Gastroesophageal sphincter (tissue), 3 donors: ENCODE measurements around the gene NOP16.

Source experiments
- EP300 ChIP-seq: sonication (generic); formaldehyde crosslinking; IDR thresholded peaks from one replicate; pipeline ENCODE4 v1.6.1; 2017; ENCODE audit warnings: antibody characterized with exemption, mild to moderate bottlenecking
- POLR2A ChIP-seq, 2 donors: fragments of 450-650 bp; IDR thresholded peaks; one replicate each; pipeline ENCODE4 v1.6.1; 2017; ENCODE audit warnings: antibody characterized with exemption in 2 of 2, mild to moderate bottlenecking in 2 of 2, moderate library complexity in 1 of 2
- TF ChIP-seq, protein P1 (sequence below), 4 experiments: fragments of 200-600 bp in 2 of 4; fragments of 450-650 bp in 2 of 4; sonication (generic) in 1 of 4; IDR thresholded peaks; one replicate each; pipeline ENCODE4 v1.5.1; 2017 to 2019; ENCODE audit warnings: antibody characterized with exemption in 4 of 4, mild to moderate bottlenecking in 2 of 4, moderate library complexity in 2 of 4

DNA sequence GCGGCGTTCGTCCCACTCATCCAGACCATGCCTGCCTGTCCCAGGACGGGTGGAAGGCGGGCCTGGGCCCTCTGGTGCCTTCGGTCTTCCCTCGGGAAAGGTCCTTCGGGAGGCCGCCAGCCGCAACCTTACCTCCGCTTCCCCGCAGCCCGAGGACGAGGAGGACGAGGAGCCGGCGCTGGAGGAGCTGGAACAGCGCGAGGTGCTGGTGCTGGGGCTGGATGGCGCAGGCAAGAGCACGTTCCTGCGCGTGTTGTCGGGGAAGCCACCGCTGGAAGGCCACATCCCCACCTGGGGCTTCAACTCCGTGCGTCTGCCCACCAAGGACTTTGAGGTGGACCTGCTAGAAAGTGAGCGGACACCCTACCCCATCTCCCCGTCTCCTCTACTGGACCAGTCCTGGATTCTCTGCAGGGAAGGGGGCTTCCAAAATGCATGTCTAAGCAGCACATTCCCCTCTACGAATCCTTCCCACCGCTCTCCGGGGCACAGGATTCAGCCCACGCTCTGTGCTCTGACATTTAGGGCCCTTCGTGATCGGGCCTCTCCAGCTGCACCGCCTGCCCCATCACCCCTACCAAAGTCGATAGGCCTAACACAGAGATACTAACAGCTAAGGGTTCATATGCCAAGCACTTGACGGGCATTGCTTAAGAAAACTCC lies 22.0 kb downstream of the NOP16 start:
- TF ChIP-seq, protein P1, sequence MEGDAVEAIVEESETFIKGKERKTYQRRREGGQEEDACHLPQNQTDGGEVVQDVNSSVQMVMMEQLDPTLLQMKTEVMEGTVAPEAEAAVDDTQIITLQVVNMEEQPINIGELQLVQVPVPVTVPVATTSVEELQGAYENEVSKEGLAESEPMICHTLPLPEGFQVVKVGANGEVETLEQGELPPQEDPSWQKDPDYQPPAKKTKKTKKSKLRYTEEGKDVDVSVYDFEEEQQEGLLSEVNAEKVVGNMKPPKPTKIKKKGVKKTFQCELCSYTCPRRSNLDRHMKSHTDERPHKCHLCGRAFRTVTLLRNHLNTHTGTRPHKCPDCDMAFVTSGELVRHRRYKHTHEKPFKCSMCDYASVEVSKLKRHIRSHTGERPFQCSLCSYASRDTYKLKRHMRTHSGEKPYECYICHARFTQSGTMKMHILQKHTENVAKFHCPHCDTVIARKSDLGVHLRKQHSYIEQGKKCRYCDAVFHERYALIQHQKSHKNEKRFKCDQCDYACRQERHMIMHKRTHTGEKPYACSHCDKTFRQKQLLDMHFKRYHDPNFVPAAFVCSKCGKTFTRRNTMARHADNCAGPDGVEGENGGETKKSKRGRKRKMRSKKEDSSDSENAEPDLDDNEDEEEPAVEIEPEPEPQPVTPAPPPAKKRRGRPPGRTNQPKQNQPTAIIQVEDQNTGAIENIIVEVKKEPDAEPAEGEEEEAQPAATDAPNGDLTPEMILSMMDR (IDR thresholded peaks at IDR 0.05): no peak
- no peak for TF ChIP-seq POLR2A (IDR thresholded peaks at IDR 0.05)
- no peak for TF ChIP-seq EP300
